ENCODE results near the gene ZSWIM2. TPM values are rescaled to one million over a fixed set of nuclear protein-coding genes. Genes with fewer than 3 reads are reported as not detected.
"Not testable (repeated sequence)": the region's sequence is repeated elsewhere in the genome, so short reads cannot be mapped to it uniquely, and the experiment has no call there.

The ZSWIM2 gene
- total RNA-seq, 1 experiment from 2014 or later = not detected

GRCh38 chr2:186806591-186806990, 42.4 kb downstream of the ZSWIM2 start:
- Mint-ChIP-seq H3K36me3 (ENCODE audit: insufficient read depth, unreplicated experiment) (no peaks in the 10 kb centered on the region), H3K27me3 (ENCODE audit: insufficient read depth, unreplicated experiment) (no peaks in the 10 kb centered on the region), H3K4me1 (ENCODE audit: insufficient read depth, unreplicated experiment) (no peaks in the 10 kb centered on the region), H3K27ac (ENCODE audit: low read depth, unreplicated experiment) (no peak overlapping the region), H3K4me3 (ENCODE audit: unreplicated experiment) (no peak overlapping the region), H3K9me3 (ENCODE audit: unreplicated experiment) (peaks cover 9% of the 10 kb centered on the region)
- DNase-seq (ENCODE audit: unreplicated experiment) = no peak
- POLR2A ChIA-PET = no interaction called here
- intact Hi-C loops (cut with micrococcal nuclease) = no loop called here
- BruUV-seq (replicated peaks) = no TSS peak
- no peak for TF ChIP-seq CTCF (IDR thresholded peaks at IDR 0.05; ENCODE audit: unreplicated experiment)
- CTCF ChIA-PET = no interaction called here

DNA sequence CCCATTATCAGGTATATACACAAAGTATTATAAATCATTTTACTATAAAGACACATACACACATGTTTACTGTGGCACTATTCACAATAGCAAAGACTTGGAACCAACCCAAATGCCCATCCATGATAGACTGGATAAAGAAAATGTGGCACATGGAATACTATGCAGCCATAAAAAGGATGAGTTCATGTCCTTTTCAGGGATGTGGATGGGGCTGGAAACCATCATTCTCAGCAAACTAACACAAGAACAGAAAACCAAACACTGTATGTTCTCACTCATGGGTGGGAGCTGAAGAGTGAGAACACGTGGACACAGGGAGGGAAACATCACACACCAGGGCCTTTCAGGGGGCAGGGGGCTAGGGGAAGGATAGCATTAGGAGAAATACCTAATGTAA, 50.4 kb downstream of the ZSWIM2 start:
- intact Hi-C loops (cut with micrococcal nuclease); BruUV-seq (replicated peaks): not testable (repeated sequence)

GRCh38 chr2:186784930-186785329, 64.0 kb downstream of the ZSWIM2 start:
- intact Hi-C loops (cut with micrococcal nuclease) = no loop called here
- BruUV-seq (replicated peaks) = no TSS peak
- POLR2A ChIA-PET = no interaction called here
- TF ChIP-seq CTCF (IDR thresholded peaks at IDR 0.05; ENCODE audit: unreplicated experiment) = no peak
- CTCF ChIA-PET = interaction anchor here (0.5 kb wide), 1 partner anchor 1223 kb away, joined by 5 read pairs; no protein-coding TSS in a partner anchor
- H3K27ac Mint-ChIP-seq (ENCODE audit: low read depth, unreplicated experiment) = no peak overlapping the region
- no peaks in the 10 kb centered on the region for H3K36me3 Mint-ChIP-seq (ENCODE audit: insufficient read depth, unreplicated experiment)
- DNase-seq (ENCODE audit: unreplicated experiment) = no peak
- H3K4me1 Mint-ChIP-seq (ENCODE audit: insufficient read depth, unreplicated experiment) = no peaks in the 10 kb centered on the region
- no peaks in the 10 kb centered on the region for H3K27me3 Mint-ChIP-seq (ENCODE audit: insufficient read depth, unreplicated experiment)
- peaks cover 14% of the 10 kb centered on the region for H3K9me3 Mint-ChIP-seq (ENCODE audit: unreplicated experiment)
- no peak overlapping the region for H3K4me3 Mint-ChIP-seq (ENCODE audit: unreplicated experiment)

More for the DNA sequence above, 50.4 kb downstream of the ZSWIM2 start:
- H3K36me3 Mint-ChIP-seq (ENCODE audit: insufficient read depth, unreplicated experiment); H3K27me3 Mint-ChIP-seq (ENCODE audit: insufficient read depth, unreplicated experiment); H3K4me3 Mint-ChIP-seq (ENCODE audit: unreplicated experiment); H3K27ac Mint-ChIP-seq (ENCODE audit: low read depth, unreplicated experiment); H3K9me3 Mint-ChIP-seq (ENCODE audit: unreplicated experiment); DNase-seq (ENCODE audit: unreplicated experiment); CTCF ChIA-PET; H3K4me1 Mint-ChIP-seq (ENCODE audit: insufficient read depth, unreplicated experiment): not testable (repeated sequence)
- POLR2A ChIA-PET = interaction anchor here (0.7 kb wide), 1 partner anchor 134 kb away, joined by 3 read pairs; no protein-coding TSS in a partner anchor

- Mint-ChIP-seq H3K27ac (ENCODE audit: low read depth, unreplicated experiment) (no peak overlapping the region), H3K36me3 (ENCODE audit: insufficient read depth, unreplicated experiment) (no peaks in the 10 kb centered on the region), H3K9me3 (ENCODE audit: unreplicated experiment) (peaks cover 10% of the 10 kb centered on the region), H3K4me1 (ENCODE audit: insufficient read depth, unreplicated experiment) (no peaks in the 10 kb centered on the region), H3K27me3 (ENCODE audit: insufficient read depth, unreplicated experiment) (no peaks in the 10 kb centered on the region), H3K4me3 (ENCODE audit: unreplicated experiment) (no peak overlapping the region)
- no peak for DNase-seq (ENCODE audit: unreplicated experiment)
- intact Hi-C loops (cut with micrococcal nuclease) = no loop called here
- POLR2A ChIA-PET = no interaction called here
- no peak for TF ChIP-seq CTCF (IDR thresholded peaks at IDR 0.05; ENCODE audit: unreplicated experiment)
- no TSS peak for BruUV-seq (replicated peaks)
- CTCF ChIA-PET = interaction anchor here (0.7 kb wide), 1 partner anchor 652 kb away, joined by 5 read pairs; no protein-coding TSS in a partner anchor
These were observed 65.7 kb downstream of the ZSWIM2 start for GRCh38 chr2:186783254-186783653.
